Measurements from ENCODE around the gene NUDT5.

Gene NUDT5

GRCh38 chr10:12164085-12164484 is 31.6 kb downstream of the NUDT5 start:
- Histone ChIP-seq H3K27me3 (no peaks in the 10 kb centered on the region; the same call in 1 of the 2 replicates), H3K9me3 (no peaks in the 10 kb centered on the region), H3K36me3 (peaks cover 9% of the 10 kb centered on the region), H3K4me3 (ENCODE audit: low read depth, low read length) (no peak overlapping the region), H3K4me1 (peaks cover 5% of the 10 kb centered on the region)
- DNase-seq, result no peak
- no peak for TF ChIP-seq CTCF (IDR thresholded peaks at IDR 0.05; ENCODE audit: low read depth, low read length)

GRCh38 chr10:12162927-12163326 is 32.8 kb downstream of the NUDT5 start:
- no peaks in the 10 kb centered on the region for H3K9me3 ChIP-seq
- DNase-seq, result no peak
- no peak for TF ChIP-seq CTCF (IDR thresholded peaks at IDR 0.05; ENCODE audit: low read depth, low read length)
- no peaks in the 10 kb centered on the region; the same call in 1 of the 2 replicates for H3K27me3 ChIP-seq
- H3K36me3 ChIP-seq, result peaks cover 9% of the 10 kb centered on the region
- H3K4me1 ChIP-seq, result peaks cover 5% of the 10 kb centered on the region
- H3K4me3 ChIP-seq (ENCODE audit: low read depth, low read length), result no peak overlapping the region

- H3K4me3 ChIP-seq (ENCODE audit: low read depth, low read length), result no peak overlapping the region
- no peaks in the 10 kb centered on the region for H3K9me3 ChIP-seq
- H3K36me3 ChIP-seq, result no peaks in the 10 kb centered on the region; the same call in none of the 2 replicates
- no peak for TF ChIP-seq CTCF (IDR thresholded peaks at IDR 0.05; ENCODE audit: low read depth, low read length)
- no peaks in the 10 kb centered on the region; the same call in 1 of the 2 replicates for H3K4me1 ChIP-seq
- DNase-seq, result no peak
- no peaks in the 10 kb centered on the region for H3K27me3 ChIP-seq
Measured at GRCh38 chr10:12160664-12161063, 35.0 kb downstream of the NUDT5 start.

- Histone ChIP-seq H3K36me3 (no peaks in the 10 kb centered on the region), H3K9me3 (no peaks in the 10 kb centered on the region), H3K4me3 (ENCODE audit: low read depth, low read length) (no peak overlapping the region), H3K4me1 (no peaks in the 10 kb centered on the region), H3K27me3 (no peaks in the 10 kb centered on the region)
- no peak for DNase-seq
- TF ChIP-seq CTCF (IDR thresholded peaks at IDR 0.05; ENCODE audit: low read depth, low read length), result no peak
Measured at GRCh38 chr10:12158111-12158510, 37.6 kb downstream of the NUDT5 start.

GRCh38 chr10:12156367-12157123 is 39.1 kb downstream of the NUDT5 start:
- Histone ChIP-seq H3K36me3 (no peaks in the 10 kb centered on the region), H3K9me3 (no peaks in the 10 kb centered on the region), H3K27me3 (no peaks in the 10 kb centered on the region), H3K4me1 (no peaks in the 10 kb centered on the region), H3K4me3 (ENCODE audit: low read depth, low read length) (no peak overlapping the region)
- no peak for DNase-seq
- TF ChIP-seq CTCF (IDR thresholded peaks at IDR 0.05; ENCODE audit: low read depth, low read length), result no peak

- TF ChIP-seq CTCF (IDR thresholded peaks at IDR 0.05; ENCODE audit: low read depth, low read length), result no peak
- Histone ChIP-seq H3K36me3 (no peaks in the 10 kb centered on the region), H3K4me1 (no peaks in the 10 kb centered on the region), H3K9me3 (no peaks in the 10 kb centered on the region), H3K27me3 (no peaks in the 10 kb centered on the region), H3K4me3 (ENCODE audit: low read depth, low read length) (no peak overlapping the region)
- no peak for DNase-seq
Measured at GRCh38 chr10:12154516-12154915, 41.2 kb downstream of the NUDT5 start.

Measured in BE2C (cell line).